GM19099 (cell line): Measurements from ENCODE around the gene HK1.

Source experiments
- POLR2A ChIP-seq: IDR thresholded peaks from 3 replicates; pipeline ENCODE4 v1.6.1; 2011; ENCODE audit warnings: low read depth; ENCODE audit not compliant: insufficient read length; ENCODE audit errors: extremely low read depth

Gene HK1

DNA sequence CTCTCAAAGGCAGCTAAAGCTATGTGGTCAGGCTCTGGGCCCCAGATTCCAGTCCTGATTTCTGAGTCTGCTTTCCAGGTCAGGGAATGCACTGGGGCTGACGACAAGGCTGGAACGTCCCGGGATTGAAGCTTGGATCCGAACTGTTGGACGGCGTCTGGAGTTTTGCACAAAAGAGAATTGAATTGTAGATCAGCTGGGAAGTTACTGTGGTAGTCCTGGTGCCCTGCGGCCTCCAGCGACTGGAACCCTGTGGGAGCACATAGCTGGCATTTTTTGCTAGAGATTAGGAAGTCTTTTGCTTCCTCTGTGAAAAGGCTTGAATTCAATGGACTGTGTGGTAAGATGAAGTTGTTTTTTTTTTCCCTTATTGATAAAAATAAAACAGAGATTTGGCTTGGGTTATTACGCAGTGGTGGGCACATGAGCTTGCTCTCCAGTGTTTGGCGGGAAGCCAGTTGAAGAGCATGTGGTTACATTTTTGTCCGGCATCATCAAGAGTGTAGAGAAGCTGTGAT lies at the start of gene HK1:
TSS of gene HK1 (plus strand) at position 51 of the 518 bp plus-strand sequence.
- no peak for TF ChIP-seq POLR2A

DNA sequence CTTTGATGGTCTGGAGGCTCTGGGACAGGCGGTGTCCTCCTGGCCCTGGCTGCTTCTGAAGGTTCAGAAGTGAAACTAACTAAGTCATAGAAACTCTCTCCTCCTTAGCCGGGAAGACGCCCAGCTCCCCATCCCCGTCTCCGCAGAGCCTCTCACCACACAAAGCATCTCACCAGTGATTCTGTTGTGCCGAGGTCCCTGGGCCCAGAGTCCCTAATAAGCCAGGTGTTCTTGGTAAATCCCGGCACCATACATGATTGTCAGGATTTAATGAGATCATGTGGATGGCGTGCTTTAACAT lies 48.7 kb upstream of the HK1 start:
- TF ChIP-seq POLR2A = peak; percentile 39

DNA sequence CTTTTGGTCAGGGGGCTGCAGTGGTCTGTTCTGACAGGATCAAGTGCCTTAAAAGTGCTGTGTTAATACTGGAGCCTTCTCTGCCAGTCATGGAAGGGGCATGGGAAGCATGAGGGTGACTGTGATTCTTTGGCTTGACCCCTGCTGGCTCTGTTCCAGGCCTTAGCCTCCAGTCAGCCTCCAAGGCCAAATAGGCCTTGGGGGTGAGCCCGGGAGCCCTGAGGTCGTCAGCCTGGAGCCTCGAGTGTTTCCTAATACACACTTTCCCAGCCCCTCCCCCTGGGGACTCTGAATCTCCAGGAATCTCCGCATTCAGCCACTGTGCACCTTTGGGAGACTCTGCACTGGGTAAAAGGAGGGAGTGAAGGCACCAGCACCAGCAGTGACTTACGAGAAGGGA lies 48.2 kb upstream of the HK1 start:
- no peak for TF ChIP-seq POLR2A

DNA sequence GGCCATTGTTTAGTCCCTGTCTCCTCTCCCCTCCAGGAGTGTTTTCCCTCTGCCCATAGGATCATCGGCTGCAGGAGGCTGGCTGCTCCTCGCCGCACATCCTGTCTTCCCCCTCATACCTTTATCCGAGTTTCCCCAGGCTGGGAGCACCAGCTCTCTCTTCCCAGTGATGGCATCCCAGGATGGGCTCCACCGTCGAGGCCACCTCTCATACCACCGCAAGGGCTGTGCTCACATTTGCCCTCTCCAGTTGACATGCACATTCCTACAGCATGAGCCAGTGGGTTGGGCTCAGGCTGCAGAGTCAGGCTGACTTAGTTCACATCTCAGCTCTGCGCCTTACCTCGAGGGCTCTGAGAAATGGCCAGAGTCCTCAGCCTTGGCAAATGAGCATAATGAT lies 46.0 kb upstream of the HK1 start:
- no peak for TF ChIP-seq POLR2A

DNA sequence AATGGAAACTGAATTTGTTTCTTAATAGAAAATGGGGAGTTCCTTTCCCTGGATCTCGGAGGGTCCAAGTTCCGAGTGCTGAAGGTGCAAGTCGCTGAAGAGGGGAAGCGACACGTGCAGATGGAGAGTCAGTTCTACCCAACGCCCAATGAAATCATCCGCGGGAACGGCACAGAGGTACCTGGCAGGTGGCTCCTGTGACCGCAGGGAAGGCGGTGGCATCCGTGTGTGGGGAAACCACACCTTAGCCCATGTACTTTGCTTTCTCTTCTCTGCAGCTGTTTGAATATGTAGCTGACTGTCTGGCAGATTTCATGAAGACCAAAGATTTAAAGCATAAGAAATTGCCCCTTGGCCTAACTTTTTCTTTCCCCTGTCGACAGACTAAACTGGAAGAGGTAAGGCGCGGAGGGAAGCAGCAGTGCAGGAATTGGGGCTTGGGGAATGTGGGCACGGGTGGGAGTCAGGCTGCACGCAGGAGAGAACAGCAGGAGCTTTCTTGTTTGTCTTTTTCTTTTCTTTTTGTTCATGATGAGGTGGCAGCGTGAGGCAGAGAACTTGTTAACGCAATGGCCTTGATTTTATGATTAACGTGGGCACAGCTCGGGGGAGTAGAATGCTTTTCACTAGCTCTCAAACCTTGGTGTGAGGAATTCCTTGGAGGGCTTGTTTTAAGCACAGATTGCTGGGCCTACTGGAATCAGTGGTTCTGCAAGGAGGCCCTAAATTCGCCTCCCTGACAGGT lies 45.4 kb upstream of the HK1 start:
- no peak for TF ChIP-seq POLR2A

DNA sequence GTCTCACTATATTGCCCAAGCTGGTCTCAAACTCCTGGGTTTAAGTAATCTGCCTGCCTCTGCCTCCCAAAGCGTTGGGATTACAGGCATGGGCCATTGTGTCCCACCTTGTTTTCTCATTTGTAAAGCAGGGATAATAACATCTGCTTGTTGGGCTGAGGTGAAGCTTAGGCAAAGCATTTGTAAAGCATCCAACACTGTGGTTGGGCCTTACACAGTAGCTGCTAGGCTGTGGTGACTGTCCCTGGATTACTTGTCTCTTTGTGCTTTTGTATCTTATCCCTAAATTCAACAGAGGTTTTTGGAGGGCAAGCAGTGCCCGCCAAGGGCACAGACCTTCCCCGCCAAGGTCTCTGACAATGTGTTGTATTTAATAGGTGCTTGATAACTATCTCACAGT lies 43.8 kb upstream of the HK1 start:
- no peak for TF ChIP-seq POLR2A

DNA sequence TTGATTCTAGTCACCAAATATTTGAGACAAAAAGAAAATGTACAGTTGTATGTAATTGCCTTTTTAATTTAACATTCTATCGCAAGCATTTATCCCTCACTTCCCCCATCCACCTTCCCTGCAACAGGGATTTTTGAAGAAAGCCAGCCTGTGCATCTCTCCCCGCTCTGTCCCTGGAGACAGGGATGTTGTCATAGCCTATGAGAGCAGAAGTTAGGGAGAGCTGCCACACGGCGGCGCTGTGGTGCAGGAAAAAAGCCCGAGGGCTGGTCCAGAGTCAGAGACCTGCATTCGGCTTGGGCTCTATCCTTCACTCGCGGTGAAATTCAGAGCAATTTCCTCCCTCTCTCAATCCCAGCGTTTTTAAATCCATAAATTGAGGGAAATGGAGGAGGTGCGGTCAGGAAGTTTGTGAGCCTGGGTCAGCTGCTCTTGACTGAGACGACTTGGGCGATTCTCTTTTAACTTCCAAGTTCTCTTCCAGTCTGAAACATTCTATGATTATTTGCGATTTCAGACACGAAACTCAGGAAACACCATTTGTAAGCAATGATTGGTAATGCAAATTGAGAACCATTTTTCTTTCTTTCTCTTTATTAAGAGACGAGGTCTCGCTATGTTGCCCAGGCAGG lies 40.7 kb upstream of the HK1 start:
- no peak for TF ChIP-seq POLR2A

DNA sequence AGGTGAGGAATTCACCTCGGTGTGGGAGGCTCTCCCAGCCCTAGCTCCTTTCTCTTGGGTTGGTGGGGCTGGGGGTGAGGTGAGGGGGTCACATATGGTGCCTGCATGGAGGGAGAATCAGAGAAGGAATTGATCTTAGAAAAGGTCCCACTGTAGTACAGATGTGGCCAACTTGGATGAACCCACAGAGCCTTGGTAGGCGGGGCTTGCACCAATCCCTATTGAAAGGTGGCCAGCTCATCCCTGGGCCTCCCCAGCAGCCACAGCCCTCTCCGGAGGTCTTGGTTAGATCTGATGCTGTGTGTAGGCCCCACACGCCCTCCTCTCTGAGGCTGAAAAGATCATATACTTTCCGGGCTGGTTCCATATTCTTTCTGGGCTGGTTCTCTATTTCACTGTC lies 39.2 kb upstream of the HK1 start:
- TF ChIP-seq POLR2A = no peak

DNA sequence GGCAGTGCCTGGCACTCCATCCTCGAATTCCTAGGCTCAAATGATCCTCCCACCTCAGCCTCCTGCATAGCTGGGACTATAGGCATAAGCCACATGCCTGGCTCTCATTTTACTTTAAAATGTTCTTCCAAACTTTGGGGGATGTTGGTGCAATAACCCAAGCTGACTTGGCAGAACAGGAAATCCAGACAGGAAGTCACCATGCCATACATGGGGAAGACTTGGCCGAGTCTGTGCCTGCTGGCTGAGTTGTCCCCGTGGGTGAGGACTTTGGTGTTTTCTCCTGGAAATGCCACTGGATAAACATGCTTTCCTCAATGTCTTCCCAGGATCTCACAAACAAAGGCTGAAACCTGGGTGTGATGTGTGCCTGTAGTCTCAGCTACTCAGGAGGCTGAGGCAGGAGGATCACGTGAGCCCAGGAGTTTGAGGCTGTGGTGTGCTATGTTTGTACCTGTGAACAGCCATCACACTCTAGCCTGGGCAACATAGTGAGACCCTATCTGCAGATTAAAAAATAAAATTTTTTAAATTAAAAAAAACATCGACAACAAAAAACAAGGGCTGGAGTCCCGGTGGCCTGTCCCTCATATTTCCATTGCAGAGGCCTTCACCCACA lies 38.4 kb upstream of the HK1 start:
- no peak for TF ChIP-seq POLR2A

DNA sequence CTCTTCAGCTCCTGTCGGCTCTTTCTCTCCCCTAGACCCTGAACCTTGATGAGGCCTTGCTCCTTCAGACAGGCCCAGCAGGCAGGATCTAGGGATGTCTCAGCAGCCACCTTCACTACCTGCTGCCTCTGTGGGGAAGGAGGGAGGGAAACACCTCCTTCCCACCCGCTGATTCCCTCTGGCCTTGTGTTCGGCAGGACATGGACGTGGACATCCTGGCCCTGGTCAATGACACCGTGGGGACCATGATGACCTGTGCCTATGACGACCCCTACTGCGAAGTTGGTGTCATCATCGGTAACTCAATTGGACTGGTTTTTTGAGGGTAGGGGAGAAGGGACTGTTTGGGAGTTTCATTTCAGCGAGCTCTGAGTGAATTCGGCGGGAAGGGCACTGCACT lies 37.8 kb upstream of the HK1 start:
- TF ChIP-seq POLR2A = no peak

DNA sequence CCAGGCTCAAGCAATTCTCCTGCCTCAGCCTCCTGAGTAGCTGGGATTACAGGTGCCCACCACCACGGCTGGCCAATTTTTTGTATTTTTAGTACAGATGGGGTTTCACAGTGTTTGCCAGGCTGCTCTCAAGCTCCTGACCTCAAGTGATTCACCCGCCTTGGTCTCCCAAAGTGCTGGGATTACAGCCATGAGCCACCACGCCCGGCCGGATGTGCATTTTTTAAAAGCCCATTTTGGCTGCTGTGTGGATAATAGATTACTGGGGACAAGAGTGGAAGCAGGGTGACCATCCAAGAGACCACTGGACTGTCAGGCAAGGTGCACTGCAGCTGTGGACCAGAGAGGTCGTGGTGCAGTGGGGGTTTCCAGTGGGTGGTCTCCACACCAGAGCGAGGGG lies 36.7 kb upstream of the HK1 start:
- TF ChIP-seq POLR2A = no peak

DNA sequence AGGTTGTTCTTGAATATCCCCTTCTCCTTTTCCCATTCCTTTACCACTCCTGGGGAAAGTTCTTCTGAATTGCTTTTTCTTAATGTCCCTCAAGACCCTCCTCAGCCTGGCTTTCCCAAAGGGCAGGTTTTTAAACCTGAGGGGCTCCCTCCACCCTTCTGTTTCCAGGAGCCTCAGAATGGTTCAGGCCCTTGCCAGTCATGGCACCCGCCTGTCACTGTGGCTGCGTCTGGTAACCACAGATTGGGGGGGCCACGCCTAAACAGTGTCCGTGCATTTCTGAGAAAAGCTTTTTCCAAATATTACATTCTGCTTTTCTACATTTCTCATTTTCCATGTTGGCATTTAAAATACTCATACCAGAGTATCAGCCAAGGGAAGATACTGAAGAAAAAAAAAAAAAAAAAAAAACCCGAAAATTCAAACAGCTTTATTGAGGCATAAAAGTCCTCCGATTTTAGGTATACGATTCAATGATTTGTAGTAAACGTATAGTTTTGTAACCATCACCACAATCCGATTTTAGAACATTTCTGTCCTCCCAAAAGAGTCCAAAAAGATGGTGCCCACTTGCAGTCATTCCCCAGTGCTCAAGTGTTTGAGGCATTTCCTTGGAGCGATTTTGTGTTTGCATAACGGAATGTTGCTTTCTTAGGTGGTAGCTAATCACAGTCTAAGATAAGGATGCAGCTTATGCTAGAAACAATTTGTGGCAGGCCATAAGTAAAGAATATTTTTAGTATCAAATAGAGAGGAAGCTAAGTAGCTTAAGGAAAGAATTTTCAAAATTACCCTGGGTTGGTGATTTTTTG lies 36.0 kb upstream of the HK1 start:
- TF ChIP-seq POLR2A = no peak

DNA sequence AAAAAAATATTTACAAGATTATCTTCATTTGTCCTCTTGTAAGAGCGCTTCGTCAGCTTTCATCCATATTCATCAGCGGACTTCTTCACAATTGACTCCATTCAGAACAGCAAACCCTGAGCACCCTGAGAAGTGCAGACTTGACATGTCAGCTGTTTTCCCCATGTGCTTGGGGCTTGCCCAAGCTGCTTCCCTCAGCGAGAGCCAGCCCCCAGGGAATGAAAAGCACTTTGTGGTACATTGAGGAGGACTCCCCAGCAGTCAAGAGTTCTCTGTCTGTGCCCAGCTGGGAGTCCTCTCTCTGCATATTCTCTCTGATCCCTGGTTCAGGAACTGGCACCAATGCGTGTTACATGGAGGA lies 35.5 kb upstream of the HK1 start:
- TF ChIP-seq POLR2A = no peak

DNA sequence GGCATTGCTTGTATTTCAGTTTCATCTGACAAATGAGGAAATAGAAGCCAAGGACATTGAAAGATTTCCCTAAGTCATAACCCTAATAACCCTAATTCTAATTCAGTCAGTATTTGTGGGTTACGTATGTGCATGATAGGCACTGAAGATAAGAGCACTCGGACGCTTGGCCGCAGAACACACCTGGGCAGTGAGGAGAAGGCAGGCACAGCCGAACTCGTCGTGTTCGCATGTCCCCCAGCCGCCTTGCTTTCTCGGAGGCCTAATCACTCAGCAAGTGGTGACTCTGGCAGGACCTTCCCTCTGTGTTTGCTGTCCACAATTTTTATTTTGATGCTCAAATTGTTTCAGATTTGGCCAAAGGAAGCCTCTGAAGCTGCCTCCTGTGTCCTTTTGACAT lies 34.5 kb upstream of the HK1 start:
- no peak for TF ChIP-seq POLR2A

DNA sequence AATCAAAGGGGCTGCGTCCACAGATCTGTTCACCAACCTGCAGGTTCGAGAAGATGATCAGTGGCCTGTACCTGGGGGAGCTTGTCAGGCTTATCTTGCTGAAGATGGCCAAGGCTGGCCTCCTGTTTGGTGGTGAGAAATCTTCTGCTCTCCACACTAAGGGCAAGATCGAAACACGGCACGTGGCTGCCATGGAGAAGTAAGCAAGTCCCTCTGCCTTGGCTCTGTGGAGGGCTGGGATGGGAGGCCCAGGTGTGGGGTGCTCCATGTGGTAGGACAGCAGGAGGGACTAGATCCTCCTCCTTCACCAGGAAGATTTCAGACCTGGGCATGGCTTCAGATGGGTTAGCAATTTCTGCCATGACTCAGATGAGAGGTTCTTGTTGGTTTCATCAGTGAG lies 32.3 kb upstream of the HK1 start:
- TF ChIP-seq POLR2A = no peak

DNA sequence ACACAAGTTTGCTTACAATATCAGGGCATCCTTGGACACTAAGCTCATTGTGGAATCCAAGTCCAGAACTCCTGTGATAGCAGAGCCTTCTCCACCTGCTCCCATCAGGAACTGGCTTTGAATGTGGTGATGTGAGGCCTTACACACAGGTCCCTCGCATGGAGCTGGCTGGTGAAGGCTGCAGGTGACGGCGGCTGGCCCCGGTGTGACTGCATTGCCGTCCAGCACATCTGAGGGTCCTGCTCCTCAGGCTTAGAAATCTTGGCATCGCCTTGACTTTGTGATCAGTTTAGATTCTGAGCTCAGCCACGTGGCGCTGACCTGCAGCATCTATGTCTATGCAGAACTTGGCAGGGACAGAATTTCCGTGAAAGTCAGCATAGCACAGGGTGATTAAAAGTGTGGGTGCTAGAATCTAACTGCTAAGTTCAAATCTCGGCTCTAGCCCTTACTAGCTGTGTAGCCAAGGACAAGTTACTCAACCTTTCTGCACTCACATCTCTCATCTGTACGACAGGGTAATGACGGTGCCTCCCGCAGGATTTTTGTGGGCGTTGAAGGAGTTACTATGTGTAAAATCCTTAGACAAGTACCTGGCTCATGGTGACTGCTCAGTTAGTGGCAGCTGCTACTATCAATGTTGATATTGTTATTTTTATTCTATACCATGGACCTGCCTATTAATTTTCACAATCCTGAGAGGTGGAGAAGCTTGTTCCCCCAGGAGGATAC lies 31.5 kb upstream of the HK1 start:
- no peak for TF ChIP-seq POLR2A

DNA sequence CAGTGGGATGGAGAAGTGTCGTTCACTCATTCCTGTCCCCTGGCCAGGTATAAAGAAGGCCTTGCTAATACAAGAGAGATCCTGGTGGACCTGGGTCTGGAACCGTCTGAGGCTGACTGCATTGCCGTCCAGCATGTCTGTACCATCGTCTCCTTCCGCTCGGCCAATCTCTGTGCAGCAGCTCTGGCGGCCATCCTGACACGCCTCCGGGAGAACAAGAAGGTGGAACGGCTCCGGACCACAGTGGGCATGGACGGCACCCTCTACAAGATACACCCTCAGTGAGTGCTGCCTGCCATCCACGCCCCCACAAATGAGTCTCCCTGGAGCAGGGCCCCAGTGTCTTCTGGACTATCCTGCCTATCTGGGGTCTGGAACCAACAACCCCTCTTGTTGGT lies 31.0 kb upstream of the HK1 start:
- no peak for TF ChIP-seq POLR2A
